Caco-2 (cell line): Measurements from ENCODE around the gene YARS1. TPM values are rescaled to one million over a fixed set of nuclear protein-coding genes. Genes with fewer than 3 reads are reported as not detected.

Source experiments
- BruUV-seq: library from RNA; stranded (reverse); fragments of 400-500 nt; replicated peaks from 2 replicates; lab custom pipeline; 2021; lab: Mats Ljungman, UMichigan
- CTCF ChIA-PET: fragments of 300-600 bp; sonication (Branson Sonifier 250); formaldehyde crosslinking; loops from one replicate; lab custom pipeline; 2022; ENCODE audit warnings: antibody characterized with exemption; lab: Charles Lee
- POLR2A ChIA-PET: fragments of 300-600 bp; sonication (Branson Sonifier 250); formaldehyde crosslinking; loops from one replicate; lab custom pipeline; 2022; ENCODE audit warnings: antibody characterized with exemption; lab: Charles Lee
- DNase-seq, 2 experiments: peaks; one replicate each; pipeline versions ENCODE4 v3.0.0 to v3.0.0-alpha.2; 2020 to 2022
- H3K27me3 ChIP-seq: replicated peaks from 2 replicates; pipeline ENCODE4 v1.6.0; 2011; ENCODE audit warnings: low read length; ENCODE audit not compliant: control insufficient read depth, insufficient read depth
- H3K36me3 ChIP-seq: 2 replicates; pipeline ENCODE4 v1.5.1; 2011; ENCODE audit warnings: low read length; ENCODE audit not compliant: control insufficient read depth, insufficient read depth
- H3K4me1 ChIP-seq: fragments of 250-450 bp; sonication (Bioruptor Pico); 2 replicates; pipeline ENCODE4 v1.5.1; 2020; ENCODE audit warnings: mild to moderate bottlenecking
- H3K4me3 ChIP-seq: 2 replicates; pipeline ENCODE4 v1.5.1; 2011; ENCODE audit warnings: low read depth, mild to moderate bottlenecking, control low read depth, low read length
- H3K9me3 ChIP-seq: fragments of 250-450 bp; sonication (Bioruptor Pico); 2 replicates; pipeline ENCODE4 v1.5.1; 2020; ENCODE audit warnings: mild to moderate bottlenecking, moderate library complexity
- H3K27ac Mint-ChIP-seq: one replicate; pipeline ENCODE4 v1.8.0; 2022; ENCODE audit warnings: mixed read lengths; ENCODE audit not compliant: unreplicated experiment
- H3K27me3 Mint-ChIP-seq: one replicate; pipeline ENCODE4 v1.8.0; 2022; ENCODE audit warnings: mixed read lengths; ENCODE audit not compliant: insufficient read depth, unreplicated experiment
- H3K36me3 Mint-ChIP-seq: one replicate; pipeline ENCODE4 v1.8.0; 2022; ENCODE audit warnings: mild to moderate bottlenecking, mixed read lengths; ENCODE audit not compliant: insufficient read depth, unreplicated experiment
- H3K4me1 Mint-ChIP-seq: one replicate; pipeline ENCODE4 v1.8.0; 2022; ENCODE audit warnings: low read depth, mixed read lengths; ENCODE audit not compliant: unreplicated experiment
- H3K4me3 Mint-ChIP-seq: one replicate; pipeline ENCODE4 v1.8.0; 2022; ENCODE audit warnings: mild to moderate bottlenecking, moderate library complexity, mixed read lengths; ENCODE audit not compliant: unreplicated experiment
- H3K9me3 Mint-ChIP-seq: one replicate; pipeline ENCODE4 v1.8.0; 2022; ENCODE audit warnings: mixed read lengths; ENCODE audit not compliant: unreplicated experiment
- CTCF ChIP-seq, 2 experiments: fragments of 200-600 bp in 1 of 2; IDR thresholded peaks; 1 replicate in 1 of 2; 2 replicates in 1 of 2; pipeline versions ENCODE4 v1.5.1 to v1.8.0; 2011 to 2022; ENCODE audit warnings: antibody characterized with exemption in 1 of 2, control low read depth in 1 of 2, inconsistent platforms in 1 of 2, low read depth in 1 of 2, low read length in 1 of 2, mild to moderate bottlenecking in 1 of 2, moderate library complexity in 1 of 2; ENCODE audit not compliant: insufficient read depth in 1 of 2, severe bottlenecking in 1 of 2, unreplicated experiment in 1 of 2
- intact Hi-C: fragments of 100-400 bp; cut with micrococcal nuclease; formaldehyde crosslinking; loops from one replicate; pipeline ENCODE4 v1.10.0; 2022; ENCODE audit not compliant: unreplicated experiment
- total RNA-seq: library from RNA; stranded (reverse); gene quantifications from 2 replicates; pipeline ENCODE4 v1.2.3, GENCODE V29; 2022

The YARS1 gene
- total RNA-seq, 1 experiment from 2014 or later = 184 TPM

- intact Hi-C loops = no loop called here
- H3K36me3 ChIP-seq = no peaks in the 10 kb centered on the region
- DNase-seq = peak in 1 of 2 experiments; percentile 47
- H3K27me3 ChIP-seq = no peaks in the 10 kb centered on the region
- ChIA-PET POLR2A (interaction anchor here (0.6 kb wide), 1 partner anchor 15 kb away, joined by 3 read pairs; no protein-coding TSS in a partner anchor), CTCF (interaction anchor here (1.0 to 1.3 kb wide), 2 partner anchors 15 to 30 kb away, joined by 3 to 10 read pairs; no protein-coding TSS in a partner anchor)
- Mint-ChIP-seq H3K9me3 (no peaks in the 10 kb centered on the region), H3K4me3 (peak overlapping the region; percentile 76), H3K4me1 (peaks cover 4% of the 10 kb centered on the region), H3K36me3 (peaks cover 25% of the 10 kb centered on the region), H3K27me3 (no peaks in the 10 kb centered on the region), H3K27ac (peak overlapping the region; percentile 53)
- H3K4me3 ChIP-seq = peak overlapping the region; percentile 76
- H3K9me3 ChIP-seq = no peaks in the 10 kb centered on the region
- H3K4me1 ChIP-seq = peaks cover 32% of the 10 kb centered on the region
- TF ChIP-seq CTCF (IDR thresholded peaks at IDR 0.05; ENCODE audit: insufficient read depth in 1 of 2, low read depth in 1 of 2, low read length in 1 of 2, severe bottlenecking in 1 of 2, unreplicated experiment in 1 of 2) = no peak
- BruUV-seq = no TSS peak
These were observed 74.8 kb downstream of the YARS1 start for GRCh38 chr1:32742199-32742947.

DNA sequence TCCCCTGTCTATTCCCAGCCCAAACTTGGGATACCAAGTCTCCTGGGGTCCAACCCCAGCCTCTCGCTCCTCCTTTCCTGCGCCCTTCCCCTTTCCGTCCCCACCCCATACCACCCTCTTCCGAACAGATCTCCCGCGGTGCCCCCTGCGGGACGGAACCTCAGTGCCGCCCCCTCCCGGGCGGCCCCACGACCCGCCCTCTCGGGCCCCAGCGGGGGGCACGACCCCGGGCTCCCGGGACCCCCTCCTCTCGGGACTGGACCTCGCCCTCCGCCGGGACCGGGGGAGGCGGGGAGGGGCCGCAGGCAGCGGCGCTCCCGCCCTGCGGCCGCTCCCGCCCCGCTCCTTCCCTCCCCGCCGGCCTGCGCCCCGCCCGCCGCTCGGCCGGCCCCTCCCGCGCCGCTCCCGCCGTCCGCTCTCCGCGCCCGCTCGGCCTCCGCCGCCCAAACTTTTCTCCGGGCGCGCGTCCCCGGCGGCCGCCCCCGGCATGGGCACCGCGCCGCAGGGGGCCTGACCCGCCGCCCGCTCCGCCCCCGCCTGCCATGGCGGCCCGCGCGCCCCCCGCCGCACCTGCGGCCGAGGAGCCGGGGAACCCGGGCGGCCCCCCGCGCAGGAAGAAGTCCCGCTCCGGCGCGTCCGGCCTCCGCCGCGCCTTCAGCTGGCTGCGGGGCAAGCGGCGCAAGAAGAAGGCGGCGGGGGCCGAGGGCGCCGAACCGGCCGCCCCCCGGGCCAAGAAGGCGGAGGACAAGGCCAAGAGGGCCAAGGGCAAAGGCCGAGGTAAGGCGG lies 75.6 kb downstream of the YARS1 start:
- no peaks in the 10 kb centered on the region for H3K36me3 ChIP-seq
- intact Hi-C loops = loop anchor here (1.0 kb wide), 1 partner anchor 19 kb away; no protein-coding TSS in a partner anchor
- peak in 1 of 2 experiments; percentile 57 for DNase-seq
- H3K36me3 Mint-ChIP-seq = peaks cover 27% of the 10 kb centered on the region
- no peaks in the 10 kb centered on the region for H3K27me3 ChIP-seq
- H3K4me1 ChIP-seq = peaks cover 39% of the 10 kb centered on the region
- H3K9me3 ChIP-seq = no peaks in the 10 kb centered on the region
- peak overlapping the region; percentile 76 for H3K4me3 Mint-ChIP-seq
- ChIA-PET CTCF (no interaction called here), POLR2A (no interaction called here)
- H3K27ac Mint-ChIP-seq = peak overlapping the region; percentile 53
- H3K9me3 Mint-ChIP-seq = no peaks in the 10 kb centered on the region
- BruUV-seq = no TSS peak
- peak; percentile 37 to 49 for TF ChIP-seq CTCF (IDR thresholded peaks at IDR 0.05; ENCODE audit: insufficient read depth in 1 of 2, low read depth in 1 of 2, low read length in 1 of 2, severe bottlenecking in 1 of 2, unreplicated experiment in 1 of 2)
- H3K4me1 Mint-ChIP-seq = peaks cover 12% of the 10 kb centered on the region
- H3K27me3 Mint-ChIP-seq = no peaks in the 10 kb centered on the region
- peak overlapping the region; percentile 76 for H3K4me3 ChIP-seq

DNA sequence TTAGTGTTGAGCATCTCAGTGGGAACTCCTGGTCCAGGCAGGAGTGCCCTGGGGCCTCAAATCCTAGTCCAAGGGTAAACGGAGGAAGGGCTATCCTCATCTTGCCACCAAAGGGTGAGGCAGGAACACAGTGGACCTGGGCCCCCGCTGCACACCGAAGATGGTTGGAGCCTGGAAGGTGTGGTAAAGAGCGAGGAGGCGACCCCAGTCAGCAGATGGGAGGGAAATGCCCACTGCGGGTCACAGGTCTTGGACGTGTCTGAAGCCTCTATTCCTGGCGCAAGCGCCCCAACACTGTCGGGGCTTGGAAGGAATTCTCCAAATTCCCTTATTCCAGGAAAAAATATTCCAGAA lies 76.1 kb downstream of the YARS1 start:
- peak overlapping the region; percentile 76 for H3K4me3 ChIP-seq
- H3K36me3 ChIP-seq = no peaks in the 10 kb centered on the region
- peak overlapping the region; percentile 29 for H3K27ac Mint-ChIP-seq
- no peaks in the 10 kb centered on the region for H3K9me3 ChIP-seq
- no peaks in the 10 kb centered on the region for H3K27me3 Mint-ChIP-seq
- peaks cover 14% of the 10 kb centered on the region for H3K4me1 Mint-ChIP-seq
- TSS peak; percentile 58 for BruUV-seq
- ChIA-PET CTCF (no interaction called here), POLR2A (no interaction called here)
- H3K27me3 ChIP-seq = no peaks in the 10 kb centered on the region
- no peak for TF ChIP-seq CTCF (IDR thresholded peaks at IDR 0.05; ENCODE audit: insufficient read depth in 1 of 2, low read depth in 1 of 2, low read length in 1 of 2, severe bottlenecking in 1 of 2, unreplicated experiment in 1 of 2)
- peak overlapping the region; percentile 70 for H3K4me3 Mint-ChIP-seq
- peaks cover 25% of the 10 kb centered on the region for H3K36me3 Mint-ChIP-seq
- H3K4me1 ChIP-seq = peaks cover 40% of the 10 kb centered on the region
- no peaks in the 10 kb centered on the region for H3K9me3 Mint-ChIP-seq
- DNase-seq = no peak
- intact Hi-C loops = loop anchor here (1.0 kb wide), 1 partner anchor 19 kb away; no protein-coding TSS in a partner anchor
